ENCODE measurements around the gene ADCY3. TPM values are rescaled to one million over a fixed set of nuclear protein-coding genes. Genes with fewer than 3 reads are reported as not detected.

Gene ADCY3
- total RNA-seq, 5 donors from 2014 or later (not counting 1 experiment from before 2014, with no cell fraction given) = 21.4 to 35.6 (median 32.8) TPM

- no peak for ATAC-seq (replicated peaks in 1 of 4)
Measured at GRCh38 chr2:24873619-24874018, 46.4 kb downstream of the ADCY3 start.

GRCh38 chr2:24872344-24873115, 47.5 kb downstream of the ADCY3 start:
- 98% methylated on average over 14 of the region's 19 CpGs for WGBS (ENCODE audit: insufficient coverage)
- H3K9me3 ChIP-seq = no peaks in the 10 kb centered on the region
- CTCF ChIA-PET = no interaction called here
- POLR2A ChIA-PET = no interaction called here
- H3K27ac Mint-ChIP-seq = no peak overlapping the region
- no peak overlapping the region for H3K4me3 Mint-ChIP-seq
- peaks cover 0 to 6% of the 10 kb centered on the region in 2 donors for H3K36me3 ChIP-seq (ENCODE audit: control insufficient read depth in 2 of 2, extremely low read depth in 1 of 2, insufficient read depth in 1 of 2, low read length in 1 of 2)
- no peaks in the 10 kb centered on the region for H3K4me1 ChIP-seq (ENCODE audit: control insufficient read depth in 1 of 2, extremely low read depth in 1 of 2, insufficient read depth in 2 of 2, low read length in 2 of 2)
- H3K4me1 Mint-ChIP-seq = peaks cover 0 to 2% (median 0%) of the 10 kb centered on the region in 3 donors
- H3K27ac ChIP-seq (ENCODE audit: low read length) = no peak overlapping the region
- no peak for DNase-seq
- peaks cover 18% of the 10 kb centered on the region for H3K36me3 Mint-ChIP-seq
- no peak overlapping the region for H3K4me3 ChIP-seq (ENCODE audit: control insufficient read depth in 1 of 2, extremely low read depth in 1 of 2, low read length in 1 of 2)
- no peaks in the 10 kb centered on the region for H3K27me3 ChIP-seq (replicated peaks in 1 of 2; ENCODE audit: control insufficient read depth in 2 of 2, extremely low read depth in 1 of 2, insufficient read depth in 2 of 2, low read length in 1 of 2)
- H3K9me3 Mint-ChIP-seq = no peaks in the 10 kb centered on the region
- no peak for ATAC-seq (replicated peaks in 1 of 4)
- H3K27me3 Mint-ChIP-seq = no peaks in the 10 kb centered on the region

More at GRCh38 chr2:24873619-24874018, 46.4 kb downstream of the ADCY3 start:
- no peak for DNase-seq
- H3K4me1 Mint-ChIP-seq = peaks cover 0 to 2% (median 0%) of the 10 kb centered on the region in 3 donors
- Histone ChIP-seq H3K4me1 (ENCODE audit: control insufficient read depth in 1 of 2, extremely low read depth in 1 of 2, insufficient read depth in 2 of 2, low read length in 2 of 2) (no peaks in the 10 kb centered on the region), H3K4me3 (ENCODE audit: control insufficient read depth in 1 of 2, extremely low read depth in 1 of 2, low read length in 1 of 2) (no peak overlapping the region), H3K9me3 (no peaks in the 10 kb centered on the region), H3K27me3 (replicated peaks in 1 of 2; ENCODE audit: control insufficient read depth in 2 of 2, extremely low read depth in 1 of 2, insufficient read depth in 2 of 2, low read length in 1 of 2) (no peaks in the 10 kb centered on the region), H3K27ac (ENCODE audit: low read length) (no peak overlapping the region), H3K36me3 (ENCODE audit: control insufficient read depth in 2 of 2, extremely low read depth in 1 of 2, insufficient read depth in 1 of 2, low read length in 1 of 2) (peaks cover 0 to 6% of the 10 kb centered on the region in 2 donors)
- POLR2A ChIA-PET = no interaction called here
- H3K4me3 Mint-ChIP-seq = no peak overlapping the region
- CTCF ChIA-PET = no interaction called here
- 100% methylated on average over 1 of the region's 8 CpGs for WGBS (ENCODE audit: insufficient coverage)
- no peaks in the 10 kb centered on the region for H3K9me3 Mint-ChIP-seq
- peaks cover 14% of the 10 kb centered on the region for H3K36me3 Mint-ChIP-seq
- H3K27me3 Mint-ChIP-seq = no peaks in the 10 kb centered on the region
- H3K27ac Mint-ChIP-seq = no peak overlapping the region

GRCh38 chr2:24871852-24872333, 48.1 kb downstream of the ADCY3 start:
- ATAC-seq (replicated peaks in 1 of 4) (no peak), DNase-seq (no peak)
- peaks cover 0 to 4% of the 10 kb centered on the region in 2 donors for H3K36me3 ChIP-seq (ENCODE audit: control insufficient read depth in 2 of 2, extremely low read depth in 1 of 2, insufficient read depth in 1 of 2, low read length in 1 of 2)
- Mint-ChIP-seq H3K4me3 (no peak overlapping the region), H3K9me3 (peaks cover 0 to 2% (median 0%) of the 10 kb centered on the region in 3 donors), H3K27me3 (no peaks in the 10 kb centered on the region), H3K4me1 (no peaks in the 10 kb centered on the region), H3K36me3 (peaks cover 22% of the 10 kb centered on the region), H3K27ac (no peak overlapping the region)
- H3K4me3 ChIP-seq (ENCODE audit: control insufficient read depth in 1 of 2, extremely low read depth in 1 of 2, low read length in 1 of 2) = no peak overlapping the region
- H3K27me3 ChIP-seq (replicated peaks in 1 of 2; ENCODE audit: control insufficient read depth in 2 of 2, extremely low read depth in 1 of 2, insufficient read depth in 2 of 2, low read length in 1 of 2) = no peaks in the 10 kb centered on the region
- ChIA-PET CTCF (no interaction called here), POLR2A (no interaction called here)
- no peak overlapping the region for H3K27ac ChIP-seq (ENCODE audit: low read length)
- WGBS (ENCODE audit: insufficient coverage) = 93% methylated on average over 12 of the region's 12 CpGs
- no peaks in the 10 kb centered on the region for H3K4me1 ChIP-seq (ENCODE audit: control insufficient read depth in 1 of 2, extremely low read depth in 1 of 2, insufficient read depth in 2 of 2, low read length in 2 of 2)
- H3K9me3 ChIP-seq = no peaks in the 10 kb centered on the region

GRCh38 chr2:24870891-24871705, 48.9 kb downstream of the ADCY3 start:
- H3K27ac ChIP-seq (ENCODE audit: low read length) = no peak overlapping the region
- no peaks in the 10 kb centered on the region for H3K4me1 Mint-ChIP-seq
- POLR2A ChIA-PET = interaction anchor here in 1 of 2 donors (0.6 kb wide), 1 partner anchor 843 kb away, joined by 16 read pairs; no protein-coding TSS in a partner anchor
- H3K36me3 Mint-ChIP-seq = peaks cover 26% of the 10 kb centered on the region
- no peaks in the 10 kb centered on the region for H3K9me3 ChIP-seq
- H3K4me1 ChIP-seq (ENCODE audit: control insufficient read depth in 1 of 2, extremely low read depth in 1 of 2, insufficient read depth in 2 of 2, low read length in 2 of 2) = no peaks in the 10 kb centered on the region
- H3K27me3 ChIP-seq (replicated peaks in 1 of 2; ENCODE audit: control insufficient read depth in 2 of 2, extremely low read depth in 1 of 2, insufficient read depth in 2 of 2, low read length in 1 of 2) = no peaks in the 10 kb centered on the region
- H3K36me3 ChIP-seq (ENCODE audit: control insufficient read depth in 2 of 2, extremely low read depth in 1 of 2, insufficient read depth in 1 of 2, low read length in 1 of 2) = peaks cover 0 to 4% of the 10 kb centered on the region in 2 donors
- H3K27me3 Mint-ChIP-seq = no peaks in the 10 kb centered on the region
- H3K27ac Mint-ChIP-seq = no peak overlapping the region
- H3K9me3 Mint-ChIP-seq = peaks cover 0 to 2% (median 0%) of the 10 kb centered on the region in 3 donors
- DNase-seq = no peak
- no peak overlapping the region for H3K4me3 Mint-ChIP-seq
- no peak overlapping the region for H3K4me3 ChIP-seq (ENCODE audit: control insufficient read depth in 1 of 2, extremely low read depth in 1 of 2, low read length in 1 of 2)
- no peak for ATAC-seq (replicated peaks in 1 of 4)
- CTCF ChIA-PET = no interaction called here
- 100% methylated on average over 6 of the region's 16 CpGs for WGBS (ENCODE audit: insufficient coverage)

- no peaks in the 10 kb centered on the region for H3K4me1 ChIP-seq (ENCODE audit: control insufficient read depth in 1 of 2, extremely low read depth in 1 of 2, insufficient read depth in 2 of 2, low read length in 2 of 2)
- no peak overlapping the region for H3K4me3 Mint-ChIP-seq
- no peaks in the 10 kb centered on the region for H3K9me3 ChIP-seq
- ChIA-PET POLR2A (no interaction called here), CTCF (no interaction called here)
- 95% methylated on average over 2 of the region's 5 CpGs for WGBS (ENCODE audit: insufficient coverage)
- DNase-seq = no peak
- peaks cover 0 to 2% (median 0%) of the 10 kb centered on the region in 3 donors for H3K9me3 Mint-ChIP-seq
- H3K4me1 Mint-ChIP-seq = no peaks in the 10 kb centered on the region
- no peak overlapping the region for H3K27ac Mint-ChIP-seq
- H3K27me3 ChIP-seq (replicated peaks in 1 of 2; ENCODE audit: control insufficient read depth in 2 of 2, extremely low read depth in 1 of 2, insufficient read depth in 2 of 2, low read length in 1 of 2) = no peaks in the 10 kb centered on the region
- no peak for ATAC-seq (replicated peaks in 1 of 4)
- H3K4me3 ChIP-seq (ENCODE audit: control insufficient read depth in 1 of 2, extremely low read depth in 1 of 2, low read length in 1 of 2) = no peak overlapping the region
- H3K36me3 ChIP-seq (ENCODE audit: control insufficient read depth in 2 of 2, extremely low read depth in 1 of 2, insufficient read depth in 1 of 2, low read length in 1 of 2) = peaks cover 0 to 4% of the 10 kb centered on the region in 2 donors
- no peaks in the 10 kb centered on the region for H3K27me3 Mint-ChIP-seq
- no peak overlapping the region for H3K27ac ChIP-seq (ENCODE audit: low read length)
- H3K36me3 Mint-ChIP-seq = peaks cover 30% of the 10 kb centered on the region
Measured at GRCh38 chr2:24870440-24870839, 49.6 kb downstream of the ADCY3 start.

- ChIA-PET POLR2A (no interaction called here), CTCF (interaction anchor here in 1 of 2 donors (0.7 kb wide), 1 partner anchor 320 kb away, joined by 7 read pairs; no protein-coding TSS in a partner anchor)
- H3K9me3 ChIP-seq = no peaks in the 10 kb centered on the region
- H3K27me3 Mint-ChIP-seq = no peaks in the 10 kb centered on the region
- ATAC-seq (replicated peaks in 1 of 4) = no peak
- H3K36me3 ChIP-seq (ENCODE audit: control insufficient read depth in 2 of 2, extremely low read depth in 1 of 2, insufficient read depth in 1 of 2, low read length in 1 of 2) = peaks cover 0 to 2% of the 10 kb centered on the region in 2 donors
- 84% methylated on average over 6 of the region's 6 CpGs for WGBS (ENCODE audit: insufficient coverage)
- no peaks in the 10 kb centered on the region for H3K27me3 ChIP-seq (replicated peaks in 1 of 2; ENCODE audit: control insufficient read depth in 2 of 2, extremely low read depth in 1 of 2, insufficient read depth in 2 of 2, low read length in 1 of 2)
- H3K9me3 Mint-ChIP-seq = peaks cover 0 to 2% (median 0%) of the 10 kb centered on the region in 3 donors
- no peak overlapping the region for H3K4me3 ChIP-seq (ENCODE audit: control insufficient read depth in 1 of 2, extremely low read depth in 1 of 2, low read length in 1 of 2)
- no peak for DNase-seq
- no peak overlapping the region for H3K27ac Mint-ChIP-seq
- no peaks in the 10 kb centered on the region for H3K4me1 ChIP-seq (ENCODE audit: control insufficient read depth in 1 of 2, extremely low read depth in 1 of 2, insufficient read depth in 2 of 2, low read length in 2 of 2)
- H3K4me3 Mint-ChIP-seq = no peak overlapping the region
- H3K36me3 Mint-ChIP-seq = peaks cover 34% of the 10 kb centered on the region
- no peak overlapping the region for H3K27ac ChIP-seq (ENCODE audit: low read length)
- no peaks in the 10 kb centered on the region for H3K4me1 Mint-ChIP-seq
Measured at GRCh38 chr2:24866946-24867345, 53.1 kb downstream of the ADCY3 start.
